Measurements from ENCODE around the gene RPTN. TPM values are rescaled to one million over a fixed set of nuclear protein-coding genes. Genes with fewer than 3 reads are reported as not detected.

Gene RPTN
- total and polyA plus RNA-seq, 9 donors = not detected

DNA sequence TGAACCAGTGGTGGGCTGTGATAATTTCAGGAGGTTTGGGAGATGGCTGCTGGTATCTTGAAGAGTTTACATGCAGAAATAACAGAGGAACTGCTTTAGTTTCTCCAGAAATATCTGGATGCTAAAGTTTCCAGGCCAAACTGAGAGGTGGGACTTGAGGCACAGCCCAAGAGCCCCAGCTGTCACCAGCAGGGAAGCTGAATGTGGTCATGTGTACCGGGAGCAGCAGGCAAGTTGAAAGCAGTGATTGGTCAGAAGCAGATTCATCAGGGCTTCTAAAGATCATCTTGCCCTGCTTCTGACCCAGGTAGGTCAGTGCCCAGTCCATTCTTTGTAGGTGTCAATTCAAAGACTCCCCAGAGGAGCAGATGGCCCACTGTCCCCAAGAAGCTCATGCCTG is 7.9 kb upstream of the RPTN start:
- H3K27ac ChIP-seq (ENCODE audit: low read length) = no peak overlapping the region
- no peaks in the 10 kb centered on the region for H3K36me3 ChIP-seq (ENCODE audit: control insufficient read depth, insufficient read depth, low read length)
- H3K4me1 ChIP-seq (ENCODE audit: control insufficient read depth, insufficient read depth, low read length) = no peaks in the 10 kb centered on the region
- H3K27me3 ChIP-seq (ENCODE audit: control insufficient read depth, insufficient read depth, low read length) = no peaks in the 10 kb centered on the region
- DNase-seq = no peak
- H3K4me3 ChIP-seq (ENCODE audit: low read length) = no peak overlapping the region
- no peaks in the 10 kb centered on the region for H3K9me3 ChIP-seq (replicated peaks; ENCODE audit: control insufficient read depth, low read depth, low read length)
- 43% methylated on average over 1 of the region's 1 CpG for WGBS (ENCODE audit: insufficient coverage)

- no peak overlapping the region for H3K4me3 ChIP-seq (ENCODE audit: low read length)
- H3K9me3 ChIP-seq (replicated peaks; ENCODE audit: control insufficient read depth, low read depth, low read length) = no peaks in the 10 kb centered on the region
- no CpG with 5 or more reads among the region's 4 CpGs for WGBS (ENCODE audit: insufficient coverage)
- peak; percentile 44 for DNase-seq
- H3K4me1 ChIP-seq (ENCODE audit: control insufficient read depth, insufficient read depth, low read length) = no peaks in the 10 kb centered on the region
- H3K27ac ChIP-seq (ENCODE audit: low read length) = no peak overlapping the region
- no peaks in the 10 kb centered on the region for H3K27me3 ChIP-seq (ENCODE audit: control insufficient read depth, insufficient read depth, low read length)
- H3K36me3 ChIP-seq (ENCODE audit: control insufficient read depth, insufficient read depth, low read length) = no peaks in the 10 kb centered on the region
These were observed 6.5 kb upstream of the RPTN start for GRCh38 chr1:152165286-152166077.

GRCh38 chr1:152164517-152165136 is 5.6 kb upstream of the RPTN start:
- DNase-seq = peak; percentile 16
- 52% methylated on average over 2 of the region's 2 CpGs for WGBS (ENCODE audit: insufficient coverage)
- no peak overlapping the region for H3K4me3 ChIP-seq (ENCODE audit: low read length)
- no peaks in the 10 kb centered on the region for H3K9me3 ChIP-seq (replicated peaks; ENCODE audit: control insufficient read depth, low read depth, low read length)
- no peak overlapping the region for H3K27ac ChIP-seq (ENCODE audit: low read length)
- H3K27me3 ChIP-seq (ENCODE audit: control insufficient read depth, insufficient read depth, low read length) = no peaks in the 10 kb centered on the region
- no peaks in the 10 kb centered on the region for H3K36me3 ChIP-seq (ENCODE audit: control insufficient read depth, insufficient read depth, low read length)
- no peaks in the 10 kb centered on the region for H3K4me1 ChIP-seq (ENCODE audit: control insufficient read depth, insufficient read depth, low read length)

- Histone ChIP-seq H3K36me3 (ENCODE audit: control insufficient read depth, insufficient read depth, low read length) (no peaks in the 10 kb centered on the region), H3K4me3 (ENCODE audit: low read length) (no peak overlapping the region), H3K4me1 (ENCODE audit: control insufficient read depth, insufficient read depth, low read length) (no peaks in the 10 kb centered on the region), H3K27me3 (ENCODE audit: control insufficient read depth, insufficient read depth, low read length) (no peaks in the 10 kb centered on the region), H3K27ac (ENCODE audit: low read length) (no peak overlapping the region), H3K9me3 (replicated peaks; ENCODE audit: control insufficient read depth, low read depth, low read length) (no peaks in the 10 kb centered on the region)
- whole genome bisulfite sequencing (ENCODE audit: insufficient coverage) = no CpG with 5 or more reads among the region's 1 CpG
- no peak for DNase-seq
These were observed 3.9 kb upstream of the RPTN start for GRCh38 chr1:152162792-152163463.

DNA sequence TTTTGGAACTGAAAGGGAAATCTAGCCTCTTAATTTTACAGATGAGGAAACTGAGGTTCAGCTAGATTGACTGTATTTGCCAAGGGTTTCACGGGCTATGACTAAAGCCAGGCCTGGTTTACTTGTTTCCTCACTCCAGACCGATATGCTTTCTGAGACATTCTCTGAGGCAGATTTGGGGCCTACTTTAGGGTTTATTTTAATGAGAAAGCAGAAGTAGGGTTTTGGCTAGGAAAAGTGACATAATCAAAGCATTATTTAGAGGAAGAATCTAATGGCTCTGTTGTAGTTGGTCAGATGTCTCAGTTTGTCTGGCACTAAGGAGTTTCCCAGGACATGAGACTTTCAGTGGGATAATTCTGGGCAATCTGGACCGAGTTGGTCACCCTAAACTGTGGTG is 1.5 kb upstream of the RPTN start:
- Histone ChIP-seq H3K27me3 (ENCODE audit: control insufficient read depth, insufficient read depth, low read length) (no peaks in the 10 kb centered on the region), H3K27ac (ENCODE audit: low read length) (no peak overlapping the region), H3K4me3 (ENCODE audit: low read length) (no peak overlapping the region), H3K9me3 (replicated peaks; ENCODE audit: control insufficient read depth, low read depth, low read length) (no peaks in the 10 kb centered on the region), H3K4me1 (ENCODE audit: control insufficient read depth, insufficient read depth, low read length) (no peaks in the 10 kb centered on the region), H3K36me3 (ENCODE audit: control insufficient read depth, insufficient read depth, low read length) (no peaks in the 10 kb centered on the region)
- 67% methylated on average over 3 of the region's 3 CpGs for WGBS (ENCODE audit: insufficient coverage)
- DNase-seq = peak; percentile 60

GRCh38 chr1:152153996-152154395 is 5.0 kb downstream of the RPTN start:
- H3K4me1 ChIP-seq (ENCODE audit: control insufficient read depth, insufficient read depth, low read length) = no peaks in the 10 kb centered on the region
- WGBS (ENCODE audit: insufficient coverage) = no CpG with 5 or more reads among the region's 3 CpGs
- no peaks in the 10 kb centered on the region for H3K9me3 ChIP-seq (replicated peaks; ENCODE audit: control insufficient read depth, low read depth, low read length)
- H3K36me3 ChIP-seq (ENCODE audit: control insufficient read depth, insufficient read depth, low read length) = no peaks in the 10 kb centered on the region
- no peak for DNase-seq
- no peaks in the 10 kb centered on the region for H3K27me3 ChIP-seq (ENCODE audit: control insufficient read depth, insufficient read depth, low read length)
- H3K4me3 ChIP-seq (ENCODE audit: low read length) = no peak overlapping the region
- no peak overlapping the region for H3K27ac ChIP-seq (ENCODE audit: low read length)

DNA sequence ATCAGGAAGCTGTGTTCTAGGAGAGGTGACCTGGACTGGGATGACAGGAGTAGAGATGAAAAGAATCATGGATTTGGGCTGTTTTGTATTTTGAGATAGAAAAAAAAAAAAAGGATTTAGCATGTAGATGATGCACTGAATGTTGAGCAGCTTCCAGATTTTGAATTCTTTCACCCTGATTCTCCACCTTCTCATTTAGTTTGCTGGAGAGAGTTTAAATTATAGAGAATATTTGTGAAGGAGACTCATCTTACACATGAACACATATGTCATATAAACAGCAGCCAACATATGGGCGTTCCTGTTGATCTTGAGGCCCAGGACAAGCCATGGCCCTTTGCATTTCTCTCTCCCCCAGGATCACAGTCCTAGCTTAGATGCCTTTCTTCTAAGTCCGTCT is 7.4 kb downstream of the RPTN start:
- WGBS (ENCODE audit: insufficient coverage) = 60% methylated on average over 1 of the region's 2 CpGs

DNA sequence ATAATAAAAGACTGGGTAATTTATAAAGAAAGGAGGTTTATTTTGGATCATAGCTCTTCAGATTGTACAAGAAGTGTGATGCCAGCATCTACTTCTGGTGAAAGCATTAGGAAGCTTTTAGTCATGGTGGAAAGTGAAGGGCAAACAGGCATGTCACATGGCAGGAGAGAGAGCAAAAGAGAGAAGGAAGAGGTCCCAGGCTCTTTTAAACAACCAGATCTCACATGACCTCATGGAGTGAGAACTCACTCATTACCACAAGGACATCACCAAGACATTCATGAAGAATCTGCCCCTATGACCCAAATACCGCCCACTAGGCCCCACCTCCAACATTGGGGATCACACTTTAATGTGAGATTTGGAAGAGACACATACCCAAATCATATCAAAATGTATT is 10.0 kb downstream of the RPTN start:
- no peak overlapping the region for H3K4me3 ChIP-seq (ENCODE audit: low read length)
- H3K9me3 ChIP-seq (replicated peaks; ENCODE audit: control insufficient read depth, low read depth, low read length) = peaks cover 8% of the 10 kb centered on the region
- H3K27me3 ChIP-seq (ENCODE audit: control insufficient read depth, insufficient read depth, low read length) = no peaks in the 10 kb centered on the region
- no peaks in the 10 kb centered on the region for H3K4me1 ChIP-seq (ENCODE audit: control insufficient read depth, insufficient read depth, low read length)
- H3K36me3 ChIP-seq (ENCODE audit: control insufficient read depth, insufficient read depth, low read length) = no peaks in the 10 kb centered on the region
- DNase-seq = no peak
- WGBS (ENCODE audit: insufficient coverage) = no CpG with 5 or more reads among the region's 1 CpG
- no peak overlapping the region for H3K27ac ChIP-seq (ENCODE audit: low read length)

More for the DNA sequence above, 7.4 kb downstream of the RPTN start:
- Histone ChIP-seq H3K9me3 (replicated peaks; ENCODE audit: control insufficient read depth, low read depth, low read length) (peaks cover 8% of the 10 kb centered on the region), H3K36me3 (ENCODE audit: control insufficient read depth, insufficient read depth, low read length) (no peaks in the 10 kb centered on the region), H3K27me3 (ENCODE audit: control insufficient read depth, insufficient read depth, low read length) (no peaks in the 10 kb centered on the region), H3K4me1 (ENCODE audit: control insufficient read depth, insufficient read depth, low read length) (no peaks in the 10 kb centered on the region), H3K4me3 (ENCODE audit: low read length) (no peak overlapping the region), H3K27ac (ENCODE audit: low read length) (no peak overlapping the region)
- no peak for DNase-seq

DNA sequence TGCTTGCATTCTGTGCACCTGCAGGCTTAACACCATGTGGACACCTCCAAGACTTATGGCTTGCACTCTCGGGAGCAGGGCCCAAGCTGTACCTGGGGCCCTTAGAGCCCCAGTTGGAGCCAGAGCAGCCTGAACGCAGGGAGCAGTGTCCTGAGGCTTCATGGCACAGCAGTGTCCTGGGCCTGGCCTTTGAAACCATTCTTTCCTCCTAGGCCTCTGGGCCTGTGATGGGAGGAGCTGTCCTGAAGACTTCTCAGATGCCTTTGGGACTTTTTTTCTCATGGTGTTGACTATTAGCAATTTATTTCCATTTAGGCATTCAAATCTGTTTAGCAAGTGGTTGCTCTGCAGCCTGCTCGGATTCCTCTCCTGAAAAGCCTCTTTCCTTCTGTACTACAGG is 11.0 kb downstream of the RPTN start:
- Histone ChIP-seq H3K27ac (ENCODE audit: low read length) (no peak overlapping the region), H3K27me3 (ENCODE audit: control insufficient read depth, insufficient read depth, low read length) (no peaks in the 10 kb centered on the region), H3K9me3 (replicated peaks; ENCODE audit: control insufficient read depth, low read depth, low read length) (peaks cover 8% of the 10 kb centered on the region), H3K4me1 (ENCODE audit: control insufficient read depth, insufficient read depth, low read length) (no peaks in the 10 kb centered on the region), H3K36me3 (ENCODE audit: control insufficient read depth, insufficient read depth, low read length) (no peaks in the 10 kb centered on the region), H3K4me3 (ENCODE audit: low read length) (no peak overlapping the region)
- no peak for DNase-seq
- WGBS (ENCODE audit: insufficient coverage) = 53% methylated on average over 2 of the region's 3 CpGs

DNA sequence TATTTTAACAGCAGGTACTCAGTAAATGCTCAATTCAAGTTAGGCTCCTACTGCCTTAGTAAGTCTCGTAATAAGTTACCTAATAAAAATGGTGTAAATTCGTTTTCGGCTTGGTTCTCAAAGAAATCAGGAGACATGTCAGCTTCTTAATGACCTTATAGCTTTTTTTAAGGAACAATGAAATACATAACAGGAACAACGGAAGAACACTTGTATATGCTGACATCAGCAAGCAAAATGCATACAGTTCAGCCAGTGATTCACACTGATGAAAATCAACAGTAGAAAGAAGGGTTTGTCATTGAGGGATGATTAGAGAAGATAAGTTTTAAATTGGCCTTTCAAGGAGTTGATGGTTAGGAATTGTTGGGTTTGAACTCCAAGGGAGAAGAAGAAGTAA is 13.3 kb downstream of the RPTN start:
- WGBS (ENCODE audit: insufficient coverage) = 100% methylated on average over 1 of the region's 4 CpGs
- Histone ChIP-seq H3K27ac (ENCODE audit: low read length) (no peak overlapping the region), H3K27me3 (ENCODE audit: control insufficient read depth, insufficient read depth, low read length) (no peaks in the 10 kb centered on the region), H3K9me3 (replicated peaks; ENCODE audit: control insufficient read depth, low read depth, low read length) (peaks cover 8% of the 10 kb centered on the region), H3K4me1 (ENCODE audit: control insufficient read depth, insufficient read depth, low read length) (no peaks in the 10 kb centered on the region), H3K36me3 (ENCODE audit: control insufficient read depth, insufficient read depth, low read length) (no peaks in the 10 kb centered on the region), H3K4me3 (ENCODE audit: low read length) (no peak overlapping the region)
- no peak for DNase-seq

Measured in muscle of leg (tissue), 11 donors.